ENCODE results near the gene FOXD2.

Gene FOXD2

GRCh38 chr1:47459253-47459788 is 21.5 kb downstream of the FOXD2 start:
- FAIRE-seq (no peak), DNase-seq (ENCODE audit: insufficient read length, low spot score) (no peak)

GRCh38 chr1:47460040-47460439 is 22.2 kb downstream of the FOXD2 start:
- no peak for DNase-seq (ENCODE audit: insufficient read length, low spot score)
- no peak for FAIRE-seq

- DNase-seq (ENCODE audit: insufficient read length, low spot score) (no peak), FAIRE-seq (no peak)
Observed at GRCh38 chr1:47460456-47460855, 22.6 kb downstream of the FOXD2 start.

- DNase-seq (ENCODE audit: insufficient read length, low spot score) (no peak), FAIRE-seq (no peak)
Observed at GRCh38 chr1:47465605-47466004, 27.8 kb downstream of the FOXD2 start.

GRCh38 chr1:47468709-47469389 is 31.0 kb downstream of the FOXD2 start:
- FAIRE-seq, result no peak
- no peak for DNase-seq (ENCODE audit: insufficient read length, low spot score)

GRCh38 chr1:47469390-47469759 is 31.5 kb downstream of the FOXD2 start:
- FAIRE-seq (no peak), DNase-seq (ENCODE audit: insufficient read length, low spot score) (no peak)

GRCh38 chr1:47469910-47470309 is 32.1 kb downstream of the FOXD2 start:
- FAIRE-seq (no peak), DNase-seq (ENCODE audit: insufficient read length, low spot score) (no peak)

GRCh38 chr1:47471163-47471562 is 33.3 kb downstream of the FOXD2 start:
- DNase-seq (ENCODE audit: insufficient read length, low spot score) (no peak), FAIRE-seq (no peak)

GRCh38 chr1:47474278-47475193 is 36.7 kb downstream of the FOXD2 start:
- no peak for FAIRE-seq
- DNase-seq (ENCODE audit: insufficient read length, low spot score), result no peak

GRCh38 chr1:47477595-47478080 is 39.8 kb downstream of the FOXD2 start:
- FAIRE-seq (no peak), DNase-seq (ENCODE audit: insufficient read length, low spot score) (no peak)

- FAIRE-seq (no peak), DNase-seq (ENCODE audit: insufficient read length, low spot score) (no peak)
Observed at GRCh38 chr1:47478090-47478489, 40.2 kb downstream of the FOXD2 start.

- DNase-seq (ENCODE audit: insufficient read length, low spot score) (no peak), FAIRE-seq (no peak)
Observed at GRCh38 chr1:47479664-47480063, 41.8 kb downstream of the FOXD2 start.

- FAIRE-seq (no peak), DNase-seq (ENCODE audit: insufficient read length, low spot score) (no peak)
Observed at GRCh38 chr1:47481936-47482335, 44.1 kb downstream of the FOXD2 start.

- no peak for FAIRE-seq
- no peak for DNase-seq (ENCODE audit: insufficient read length, low spot score)
Observed at GRCh38 chr1:47482786-47483185, 44.9 kb downstream of the FOXD2 start.

GRCh38 chr1:47483651-47484050 is 45.8 kb downstream of the FOXD2 start:
- FAIRE-seq, result no peak

GRCh38 chr1:47485817-47486216 is 48.0 kb downstream of the FOXD2 start:
- DNase-seq (ENCODE audit: insufficient read length, low spot score), result no peak
- no peak for FAIRE-seq

More at GRCh38 chr1:47483651-47484050, 45.8 kb downstream of the FOXD2 start:
- no peak for DNase-seq (ENCODE audit: insufficient read length, low spot score)

GRCh38 chr1:47487332-47487731 is 49.5 kb downstream of the FOXD2 start:
- DNase-seq (ENCODE audit: insufficient read length, low spot score), result no peak
- FAIRE-seq, result no peak

GRCh38 chr1:47487850-47488450 is 50.1 kb downstream of the FOXD2 start:
- FAIRE-seq (peak; percentile 71), DNase-seq (ENCODE audit: insufficient read length, low spot score) (peak; percentile 45)
